ENCODE results near the gene KDELR3.
A peak's percentile ranks its signal among the peaks of the same experiment; 100 is the strongest.

Gene KDELR3

DNA sequence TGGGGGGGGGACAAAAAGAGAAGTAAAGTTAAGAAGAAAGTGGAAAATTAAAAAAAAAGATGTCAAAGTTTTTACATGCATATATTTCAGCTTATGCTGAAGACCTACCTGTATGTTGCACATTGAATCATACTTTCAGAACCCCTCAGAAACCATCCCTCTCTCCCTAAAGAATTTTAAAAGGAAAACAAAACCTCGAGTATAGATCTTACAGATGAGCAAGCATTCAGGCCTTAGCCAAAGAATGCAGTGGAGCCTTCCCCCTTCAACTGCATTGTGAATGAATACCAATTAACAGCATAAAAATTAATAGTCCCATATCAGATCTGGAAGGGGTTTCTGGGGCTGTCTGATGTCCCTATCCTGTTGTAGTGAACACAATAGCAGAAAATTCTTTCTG is 16.3 kb downstream of the KDELR3 start:
- DNase-seq: no peak

DNA sequence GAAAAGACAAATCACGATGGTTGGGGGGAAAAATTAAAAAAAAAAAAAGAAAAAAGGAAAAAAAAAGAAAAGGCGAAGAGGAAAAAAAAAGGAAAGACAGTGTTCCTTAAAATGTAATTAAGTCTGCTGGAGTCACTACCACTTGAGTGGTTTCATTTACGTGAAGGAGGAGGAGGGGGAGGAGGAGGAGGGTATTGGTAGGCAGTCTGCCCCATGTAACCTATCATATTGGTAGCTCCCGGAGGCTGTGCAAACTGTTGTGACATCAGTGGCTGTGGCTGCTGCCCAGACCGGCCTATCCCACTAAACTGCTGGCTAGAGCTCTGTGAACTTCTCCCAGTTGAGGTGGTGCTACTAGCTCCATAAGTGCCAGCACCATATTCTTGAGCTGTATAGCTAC is 17.9 kb downstream of the KDELR3 start:
- DNase-seq: no peak

DNA sequence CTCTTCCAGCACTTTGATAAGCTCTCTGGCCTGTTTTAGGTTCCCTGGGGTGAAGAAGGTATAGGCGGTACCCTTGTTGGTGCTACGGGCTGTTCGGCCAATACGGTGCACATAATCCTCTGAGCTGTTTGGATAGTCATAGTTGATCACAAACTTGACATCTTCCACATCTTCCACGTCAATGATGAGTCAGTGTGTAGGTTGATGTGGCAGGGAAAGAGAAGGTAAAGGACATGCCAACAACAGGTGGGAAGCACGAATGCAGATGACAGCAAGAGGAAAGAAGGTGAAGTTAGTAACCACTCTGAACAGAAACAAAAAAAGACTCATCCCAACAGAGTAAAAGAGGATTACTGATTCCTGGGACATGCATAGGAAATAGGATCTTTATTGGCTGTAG is 20.1 kb downstream of the KDELR3 start:
- DNase-seq: no peak

DNA sequence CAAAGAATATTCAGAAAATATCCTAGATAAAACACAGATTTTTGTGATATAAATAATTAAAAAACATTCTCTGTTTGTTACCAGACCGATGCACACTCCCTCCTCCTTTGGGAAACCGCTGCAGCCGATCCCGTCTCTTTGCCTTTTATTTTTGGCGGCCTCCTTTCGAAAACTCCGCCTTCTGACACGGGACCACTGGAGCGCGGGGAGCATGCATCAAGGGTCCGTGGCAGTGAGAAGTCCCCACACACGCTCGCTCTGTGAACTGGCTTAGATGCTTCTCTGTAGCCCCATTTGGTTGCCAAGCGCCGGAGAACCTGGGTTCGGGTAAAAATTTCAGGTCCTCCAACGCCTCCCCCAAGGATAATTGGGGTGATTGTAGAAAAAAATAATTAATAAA is 21.2 kb downstream of the KDELR3 start:
- DNase-seq: no peak

DNA sequence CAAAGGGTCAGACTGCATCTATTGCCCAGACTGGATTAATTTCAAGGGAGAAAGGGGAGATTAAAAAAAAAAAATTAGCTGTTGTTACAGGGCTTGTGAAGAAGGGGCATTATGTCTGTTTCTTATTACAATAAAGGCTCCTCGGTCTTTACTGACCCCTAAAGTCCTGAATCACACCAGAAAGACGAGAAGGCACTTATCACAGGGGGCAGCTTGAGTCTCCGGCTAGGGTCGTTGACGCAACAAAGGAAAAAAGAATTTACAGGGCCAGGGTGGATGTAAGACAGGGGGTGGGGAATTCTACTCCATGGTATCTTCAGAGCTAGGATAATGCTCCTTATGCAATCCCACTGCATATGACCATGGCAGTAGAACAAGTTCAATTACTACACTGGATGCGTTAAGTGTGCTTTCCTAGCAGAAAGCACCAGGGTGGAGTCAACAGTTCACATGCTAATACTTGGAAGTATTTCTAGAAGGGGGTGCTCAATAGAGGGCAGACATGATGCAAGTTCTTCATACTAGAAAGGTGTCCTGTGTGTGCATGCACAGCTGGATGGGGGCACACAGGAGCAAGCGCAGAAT is 21.8 kb downstream of the KDELR3 start:
- no peak for DNase-seq

DNA sequence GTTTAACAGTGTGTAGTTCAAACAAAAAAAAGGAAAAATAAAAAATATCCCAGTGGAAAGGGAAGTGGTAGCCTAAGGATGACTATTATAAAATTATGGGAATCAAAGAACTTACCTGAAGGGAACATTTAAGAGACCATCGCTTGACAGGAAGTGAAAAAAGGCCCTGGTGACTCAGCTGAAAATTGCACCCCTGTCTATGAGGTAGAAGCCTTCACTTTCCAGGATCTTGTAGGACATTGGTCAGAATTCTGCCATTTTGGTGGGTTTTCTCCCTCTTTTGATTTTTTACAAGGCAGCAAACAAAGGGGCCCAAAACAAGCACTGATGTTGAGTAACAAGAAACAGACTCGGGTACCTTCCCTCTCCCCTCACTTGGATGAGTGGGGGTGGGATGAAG is 22.6 kb downstream of the KDELR3 start:
- DNase-seq: no peak

DNA sequence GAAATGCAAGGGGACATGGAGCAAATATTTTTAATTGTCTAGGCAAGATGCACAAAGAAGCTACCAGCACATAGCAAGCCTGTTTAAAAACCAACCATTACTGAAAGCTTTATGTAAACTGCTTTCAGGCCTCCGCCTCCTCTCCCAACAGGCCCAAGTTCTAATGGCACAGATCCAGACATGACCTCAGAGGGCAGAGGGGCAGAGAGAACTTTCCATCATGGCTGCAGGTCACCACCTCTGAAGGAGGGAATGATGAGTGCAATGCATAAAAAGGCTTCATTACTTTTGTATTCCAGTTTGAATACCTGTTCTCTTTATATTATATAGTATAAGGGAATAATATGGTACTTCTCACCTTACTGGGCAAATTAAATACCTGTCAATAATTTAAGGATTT is 23.0 kb downstream of the KDELR3 start:
- no peak for DNase-seq

DNA sequence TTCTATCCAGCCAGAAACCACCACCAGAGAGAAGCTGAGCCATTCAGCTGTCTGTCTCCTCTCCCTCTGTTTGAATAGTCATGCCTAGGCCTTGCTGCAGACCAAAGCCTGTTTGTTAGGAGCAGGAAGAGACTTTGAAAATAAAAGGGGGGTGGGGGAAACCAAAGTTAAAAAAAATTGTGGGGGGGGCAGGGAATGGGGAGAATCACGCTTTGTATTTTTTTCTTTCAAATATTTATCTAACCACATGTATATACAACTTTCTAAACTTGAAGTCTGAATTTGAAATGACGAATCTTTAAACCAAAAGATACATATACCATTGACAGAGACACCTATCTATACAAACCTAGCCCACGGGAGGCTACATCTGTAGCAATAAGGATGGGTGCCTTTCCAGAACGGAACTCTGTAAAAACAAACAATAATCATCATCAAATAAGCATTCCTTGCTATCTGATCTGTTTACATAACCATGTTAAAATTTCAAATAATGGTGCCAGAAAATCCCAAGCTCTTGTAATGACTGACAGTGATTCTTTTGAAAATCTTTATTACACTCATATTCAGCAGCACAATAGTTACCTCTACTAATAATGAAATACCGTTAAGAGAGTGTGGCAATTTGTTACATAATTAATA is 23.9 kb downstream of the KDELR3 start:
- DNase-seq: no peak

DNA sequence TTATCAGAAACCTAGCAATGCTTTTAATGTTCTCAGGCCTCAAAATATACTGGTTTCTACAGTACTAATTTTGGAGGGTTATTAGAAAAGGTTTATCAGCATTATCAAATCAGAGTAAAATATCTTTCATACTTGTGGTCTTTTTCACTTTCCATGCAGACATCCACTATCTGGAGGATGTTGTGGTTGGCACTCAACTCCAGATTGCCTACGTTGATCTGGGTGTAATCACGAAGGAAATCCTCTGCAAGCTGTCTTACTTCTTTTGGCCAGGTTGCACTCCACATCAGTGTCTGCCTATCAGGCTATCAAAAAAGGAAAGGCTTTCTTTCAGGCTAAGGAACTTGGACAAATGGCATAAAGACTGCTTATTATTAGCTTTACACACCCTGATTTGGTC is 26.6 kb downstream of the KDELR3 start:
- no peak for DNase-seq

DNA sequence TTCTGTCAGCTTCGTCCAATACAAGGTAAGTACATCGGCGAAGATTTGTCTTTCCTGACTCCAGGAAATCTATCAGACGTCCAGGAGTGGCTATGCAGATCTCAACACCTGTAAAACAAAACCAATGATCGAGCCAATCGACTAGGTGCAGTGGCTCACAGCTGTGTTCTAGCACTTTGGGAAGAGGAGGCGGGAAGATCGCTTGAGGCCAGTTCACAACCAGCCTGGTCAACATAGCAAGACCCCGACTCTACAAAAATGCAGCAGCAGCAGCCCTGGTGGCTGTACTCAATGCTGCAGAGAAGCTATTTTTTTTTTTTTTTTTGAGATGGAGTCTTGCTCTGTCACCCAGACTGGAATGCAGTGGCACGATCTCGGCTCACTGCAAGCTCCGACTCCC is 27.0 kb downstream of the KDELR3 start:
- DNase-seq: no peak

DNA sequence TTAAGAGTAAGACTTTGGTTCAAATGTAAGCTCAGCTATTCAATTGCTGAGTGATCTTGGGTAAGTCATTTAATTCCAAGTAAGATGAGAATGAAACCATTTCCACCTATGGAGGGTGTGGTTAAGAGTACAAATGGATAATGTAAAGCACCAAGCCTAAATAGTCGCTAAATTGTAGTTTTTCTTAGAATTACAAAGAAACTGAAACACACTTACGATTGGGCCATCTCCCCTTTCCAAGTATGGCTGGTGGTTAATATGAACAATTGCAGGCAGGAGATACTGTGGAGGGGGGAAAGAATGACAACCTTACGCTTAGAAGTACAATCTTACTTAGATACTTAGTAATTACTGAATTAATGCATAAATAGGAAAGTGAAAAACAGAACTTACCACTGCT is 30.0 kb downstream of the KDELR3 start:
- DNase-seq: no peak

DNA sequence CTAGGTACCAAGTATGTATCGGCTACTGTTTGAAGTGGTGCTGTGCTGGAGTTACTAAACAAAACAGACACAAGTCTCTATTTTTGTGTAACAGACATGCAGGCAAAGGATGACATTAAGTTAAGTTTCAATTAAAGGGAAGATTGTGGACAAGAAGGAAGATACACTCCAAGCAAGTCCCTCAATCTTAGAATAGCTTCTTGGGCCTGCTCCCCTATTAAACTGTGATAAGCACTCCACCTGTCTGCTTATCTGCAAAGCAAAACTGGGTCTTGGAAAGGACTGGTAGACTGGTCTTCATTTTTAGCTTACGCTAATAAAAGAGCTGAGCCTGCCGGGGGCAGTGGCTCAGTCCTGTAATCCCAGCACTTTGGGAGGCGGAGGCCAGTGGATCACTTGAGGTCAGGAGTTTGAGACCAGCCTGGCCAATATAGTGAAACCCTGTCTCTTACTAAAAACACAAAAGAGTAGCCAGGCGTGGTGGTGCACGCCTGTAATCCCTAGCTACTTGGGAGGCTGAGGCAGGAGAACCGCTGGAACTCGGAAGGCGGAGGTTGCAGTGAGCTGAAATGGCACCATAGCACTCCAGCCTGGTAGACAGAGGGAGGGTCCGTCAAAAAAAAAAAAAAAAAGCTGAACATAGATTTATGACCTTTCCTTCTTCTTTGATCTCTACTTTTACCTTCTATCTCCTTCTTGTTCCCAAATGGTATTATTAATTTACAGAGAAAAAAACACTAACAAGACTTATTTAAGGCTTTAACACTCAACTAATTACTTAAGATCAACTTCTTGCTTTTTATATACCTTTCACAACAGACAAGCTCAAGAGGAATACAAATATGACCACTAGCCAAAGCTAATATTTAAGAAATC is 34.1 kb downstream of the KDELR3 start:
- DNase-seq: no peak

DNA sequence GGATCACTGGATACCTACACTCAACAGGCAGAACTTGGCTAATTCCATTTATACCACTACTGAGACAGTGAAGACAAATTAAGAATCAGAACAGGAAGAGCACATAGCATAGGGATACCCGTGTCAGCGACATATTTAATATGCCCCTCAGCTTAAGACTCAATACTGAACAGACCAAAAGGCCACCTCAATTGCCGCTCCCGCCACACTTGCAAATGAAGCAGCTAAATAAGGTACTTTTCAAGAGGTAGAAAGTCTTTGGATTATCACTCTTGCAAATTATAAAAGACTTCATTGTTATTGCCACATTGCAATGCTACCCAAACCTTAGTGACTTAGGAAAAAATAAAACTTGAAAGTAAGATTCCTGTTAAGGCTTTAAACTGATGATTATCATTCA is 35.1 kb downstream of the KDELR3 start:
- no peak for DNase-seq

DNA sequence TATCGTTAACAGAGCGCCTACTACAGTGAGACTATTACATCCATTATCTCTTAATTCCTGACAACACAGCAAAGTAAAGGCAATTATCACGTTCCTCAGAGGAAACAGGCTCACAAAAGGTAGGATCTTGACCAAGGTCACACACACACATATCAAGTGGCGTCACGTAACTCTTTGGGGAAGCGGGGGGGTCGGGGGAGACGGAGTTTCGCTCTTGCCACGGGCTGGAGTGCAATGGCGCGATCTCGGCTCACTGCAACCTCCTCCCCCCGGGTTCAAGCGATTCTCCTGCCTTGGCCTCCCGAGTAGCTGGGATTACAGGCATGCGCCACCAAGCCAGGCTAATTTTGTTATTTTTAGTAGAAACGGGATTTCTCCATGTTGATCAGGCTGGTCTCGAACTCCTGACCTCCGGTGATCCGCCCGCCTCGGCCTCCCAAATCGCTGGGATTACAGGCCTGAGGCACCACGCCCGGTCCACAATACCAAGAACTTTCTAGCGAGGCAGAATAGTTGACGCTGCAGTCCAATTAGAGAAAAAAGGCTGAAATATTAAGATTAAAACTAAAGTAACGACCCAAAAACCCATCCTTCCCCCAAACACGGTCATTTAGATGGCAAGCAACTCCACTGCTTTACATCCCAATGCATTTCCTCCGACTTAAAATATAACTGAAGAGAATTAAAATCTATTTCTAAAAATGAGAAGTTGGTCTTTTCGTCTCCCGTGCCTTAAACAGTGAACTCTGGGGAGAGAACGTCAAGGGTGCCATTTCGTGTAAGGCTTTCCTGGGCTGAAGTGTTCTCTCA is 37.0 kb downstream of the KDELR3 start:
- DNase-seq: peak; percentile 27 to 40

DNA sequence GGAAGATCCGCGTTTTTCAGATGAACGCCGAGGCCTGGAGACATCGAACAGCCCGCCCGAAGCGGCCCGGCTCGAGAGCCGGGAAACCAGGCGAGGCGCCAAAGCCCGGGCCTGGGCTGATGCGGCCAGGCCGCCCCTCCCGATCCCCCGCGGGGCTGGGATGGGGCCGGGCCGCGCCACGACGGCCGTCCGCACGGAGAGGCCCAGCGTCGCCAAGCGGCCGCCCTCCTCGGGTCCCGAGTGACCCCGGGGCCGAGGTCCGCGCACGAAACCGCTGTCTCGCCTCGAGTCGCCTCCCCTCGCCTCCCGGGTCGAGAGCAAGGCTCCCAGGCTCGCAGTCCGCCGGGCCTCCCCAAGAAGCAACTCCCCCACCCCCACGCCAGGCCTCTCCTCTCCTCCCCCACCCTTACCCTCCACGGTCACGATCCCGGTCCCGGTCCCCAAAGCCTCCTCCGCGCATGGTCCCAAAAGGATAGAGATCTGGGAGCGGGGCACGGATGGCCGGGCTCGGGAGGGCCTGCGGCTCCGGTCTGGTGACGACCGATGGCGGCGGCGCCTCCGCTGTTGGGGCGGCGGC is 37.7 kb downstream of the KDELR3 start:
- no peak for DNase-seq

DNA sequence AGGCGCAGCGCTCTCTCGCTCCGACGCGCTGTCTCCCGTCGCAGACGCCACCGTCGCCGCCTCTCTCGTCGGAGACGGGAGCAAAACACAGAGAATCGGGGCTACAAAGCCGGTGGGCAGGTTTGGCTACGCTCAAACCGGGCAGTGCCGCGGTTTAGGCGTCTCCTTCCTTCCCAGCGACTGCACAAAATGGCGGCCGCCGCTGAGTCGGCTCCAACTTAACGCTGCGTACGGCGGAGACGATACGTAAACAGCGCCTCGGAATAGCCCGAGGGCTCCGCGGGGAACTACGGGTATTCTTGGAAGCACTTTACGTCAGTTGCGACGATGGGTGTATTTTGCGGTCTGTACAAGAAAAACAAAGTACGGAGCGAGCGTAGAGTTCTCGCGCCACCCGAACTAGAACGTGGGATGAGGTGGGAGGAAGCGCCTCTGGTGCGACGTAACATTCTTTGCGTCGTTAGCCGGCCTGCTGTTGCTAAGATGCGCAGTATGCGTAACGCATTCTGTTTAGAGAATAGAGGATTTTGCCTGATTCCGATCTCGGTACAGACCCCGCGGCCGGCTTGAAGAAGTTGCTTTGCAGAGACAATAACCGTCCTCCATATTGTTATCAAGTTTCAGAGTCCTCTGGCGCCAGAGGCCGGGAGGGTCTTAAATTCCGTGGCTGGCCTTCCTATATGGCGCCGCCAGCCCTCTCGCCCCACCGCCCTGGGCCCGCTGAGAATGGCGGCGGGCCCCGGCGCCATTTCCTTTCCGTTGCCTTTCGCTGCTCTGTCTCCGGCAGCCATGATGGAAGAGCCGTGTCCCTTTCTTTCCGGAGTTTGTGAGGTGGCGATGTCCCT is 38.4 kb downstream of the KDELR3 start, which contains the start of gene DDX17:
DDX17 (minus strand) TSS at position 194 of the 845 bp plus-strand sequence.
- peak; percentile 93 to 98 for DNase-seq

DNA sequence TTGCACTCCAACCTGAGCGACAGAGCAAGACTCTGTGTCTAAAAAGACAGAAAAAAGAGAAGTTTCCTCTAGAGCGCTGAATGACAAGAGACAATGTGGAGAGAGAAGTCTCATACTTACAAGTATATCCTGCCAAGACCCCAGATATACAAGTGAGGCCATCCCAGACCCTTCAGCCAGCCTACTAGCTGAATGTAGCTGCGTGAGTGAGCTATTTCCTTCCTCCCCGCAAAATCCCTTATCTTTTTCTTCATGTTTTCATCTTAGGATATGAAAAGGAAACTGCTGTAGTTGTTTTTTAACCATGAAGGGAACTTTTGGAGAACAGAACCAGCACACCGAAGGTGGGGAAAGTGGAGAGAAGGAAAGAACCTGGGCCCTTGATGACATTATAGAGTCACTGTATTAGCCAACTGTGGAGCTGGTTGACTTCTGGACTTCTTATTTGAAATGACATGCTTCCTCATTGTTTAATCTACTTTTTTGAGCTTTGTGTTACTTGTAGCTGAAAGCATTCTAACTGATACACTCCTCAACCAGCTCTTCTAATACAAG is 42.6 kb downstream of the KDELR3 start:
- no peak for DNase-seq

DNA sequence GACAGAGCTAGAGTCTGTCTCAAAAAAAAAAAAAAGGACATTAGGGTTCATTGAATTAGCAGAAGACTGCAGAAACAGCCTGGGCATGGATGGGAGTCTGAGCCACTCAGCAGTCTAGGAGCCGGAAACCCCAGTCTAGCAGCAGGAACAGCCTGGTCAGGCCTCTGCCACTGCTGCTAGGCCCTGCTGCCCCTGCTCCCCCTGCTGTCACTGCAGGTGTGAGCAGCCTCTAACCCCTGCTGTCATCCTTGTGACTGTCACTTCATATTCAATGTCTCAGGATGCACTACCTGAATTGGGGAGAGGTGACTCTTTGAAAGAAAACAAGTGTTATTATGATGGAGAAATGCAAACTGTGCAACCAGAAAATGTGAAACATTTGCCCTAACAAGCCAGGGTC is 45.2 kb downstream of the KDELR3 start:
- peak in 1 of 2 experiments; percentile 2 for DNase-seq

DNA sequence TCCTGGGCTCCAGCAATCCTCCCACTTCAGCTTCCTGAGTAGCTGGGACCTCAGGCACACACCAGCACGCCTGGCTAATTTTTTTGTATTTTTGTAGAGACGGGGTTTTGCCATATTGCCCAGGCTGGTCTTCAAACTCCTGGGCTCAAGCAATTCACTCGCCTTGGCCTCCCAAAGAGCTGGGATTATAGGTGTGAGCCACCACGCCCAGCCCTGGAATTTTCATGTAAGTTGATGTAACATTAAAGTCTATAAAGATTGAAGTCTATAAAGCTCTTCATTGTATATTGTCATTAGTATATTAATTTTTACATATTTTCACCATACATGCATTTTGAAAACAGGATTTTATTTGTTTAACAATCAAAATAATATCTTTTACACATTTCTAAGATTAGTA is 50.7 kb downstream of the KDELR3 start:
- DNase-seq: no peak

DNA sequence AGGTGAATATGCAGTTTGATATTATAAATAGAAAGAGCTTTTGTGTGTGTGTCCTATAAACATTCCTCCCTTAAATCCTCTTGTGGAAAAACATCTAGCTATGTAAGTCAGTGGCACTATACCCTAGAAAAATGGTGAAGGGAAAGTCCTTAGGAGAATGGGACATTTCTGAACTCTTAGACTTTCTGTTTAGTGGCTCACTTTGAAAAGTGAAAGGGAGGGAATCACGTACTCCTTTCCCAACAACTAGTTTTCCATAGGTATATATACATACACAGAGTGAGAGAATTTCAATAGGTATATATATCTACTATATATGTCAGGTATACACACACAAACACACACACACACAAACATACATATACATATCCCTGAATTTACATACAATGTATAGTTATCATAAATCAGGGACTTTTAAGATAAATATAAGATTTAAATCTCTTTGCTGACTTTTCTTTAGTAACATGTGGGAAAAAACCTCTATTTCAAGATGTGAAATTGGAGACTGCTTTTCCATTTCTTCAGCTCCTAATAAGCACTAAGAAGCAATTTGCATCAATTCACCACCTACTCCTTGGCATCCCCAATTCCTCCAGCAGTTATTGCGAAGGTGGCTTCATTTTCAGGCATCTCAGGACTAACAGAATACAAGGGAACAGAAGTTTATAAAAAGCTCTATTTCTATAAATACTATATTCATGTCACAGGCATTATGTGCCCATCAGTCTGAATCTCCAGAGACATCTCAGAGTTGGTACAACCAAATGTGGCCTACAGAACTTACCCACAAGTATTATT is 51.8 kb downstream of the KDELR3 start:
- DNase-seq: no peak

DNA sequence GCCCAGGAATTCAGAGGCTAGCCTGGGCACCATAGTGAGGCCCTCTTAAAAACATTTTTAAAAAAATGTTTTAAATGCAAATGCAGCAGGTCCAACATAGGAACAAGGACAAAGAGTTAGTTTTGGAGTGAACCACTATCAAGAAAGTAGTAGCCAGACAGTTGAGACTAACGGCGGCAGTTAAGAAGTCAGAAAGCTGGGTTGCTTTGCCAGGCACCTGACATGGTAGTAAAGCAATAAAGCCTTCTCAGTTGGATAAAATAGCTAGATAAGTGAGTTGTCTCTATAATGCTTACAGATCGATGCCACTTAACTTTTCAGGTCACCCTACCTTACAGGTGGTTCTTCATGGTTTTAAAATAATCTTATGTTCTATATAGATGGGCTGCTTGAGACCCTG is 55.1 kb downstream of the KDELR3 start:
- no peak for DNase-seq
